Fibroblast of skin of right biceps (primary cell): ENCODE measurements around the gene GALNT6.
A peak's percentile ranks its signal among the peaks of the same experiment; 100 is the strongest.
"Not testable (repeated sequence)": the region's sequence is repeated elsewhere in the genome, so short reads cannot be mapped to it uniquely, and the experiment has no call there.

Experiments
- DNase-seq: peaks from one replicate; pipeline ENCODE4 v3.0.0-alpha.2; 2013

GALNT6 gene

DNA sequence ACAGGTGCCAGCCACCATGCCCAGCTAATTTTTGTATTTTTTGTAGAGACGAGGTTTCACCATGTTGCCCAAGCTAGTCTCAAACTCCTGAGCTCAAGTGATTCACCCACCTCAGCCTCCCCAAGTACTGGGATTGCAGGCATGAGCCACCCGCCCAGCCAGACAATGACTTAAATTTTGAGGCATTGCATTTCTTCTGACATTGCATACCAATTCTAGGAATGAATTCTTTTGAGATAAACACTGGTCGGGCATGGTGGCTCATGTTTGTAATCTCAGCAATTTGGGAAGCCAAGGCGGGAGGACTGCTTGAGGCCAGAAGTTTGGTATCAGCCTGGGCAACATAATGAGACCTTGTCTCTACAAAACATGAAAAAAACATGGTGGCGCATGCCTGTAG is 42.2 kb downstream of the GALNT6 start:
- peak; percentile 52 for DNase-seq

DNA sequence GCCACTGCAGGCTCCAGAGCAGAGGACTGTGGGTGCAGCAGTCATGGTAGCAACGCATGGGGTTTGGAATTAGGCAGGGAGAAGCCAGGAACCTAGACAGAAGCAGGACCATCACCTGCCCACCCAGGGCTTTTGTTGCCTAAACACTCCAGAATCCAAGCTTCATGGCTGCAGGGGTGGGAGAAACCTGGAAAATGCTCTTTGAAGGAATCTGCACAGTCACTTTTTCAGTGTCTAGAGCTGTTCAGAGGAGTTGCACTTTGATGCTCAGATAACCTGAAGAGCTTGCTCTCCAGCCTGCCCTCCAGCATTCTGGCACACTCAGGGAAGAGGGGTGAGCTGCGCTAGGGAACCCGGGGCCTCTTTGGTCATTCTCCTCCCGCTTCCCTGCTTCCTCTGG is 43.1 kb downstream of the GALNT6 start:
- DNase-seq: no peak

DNA sequence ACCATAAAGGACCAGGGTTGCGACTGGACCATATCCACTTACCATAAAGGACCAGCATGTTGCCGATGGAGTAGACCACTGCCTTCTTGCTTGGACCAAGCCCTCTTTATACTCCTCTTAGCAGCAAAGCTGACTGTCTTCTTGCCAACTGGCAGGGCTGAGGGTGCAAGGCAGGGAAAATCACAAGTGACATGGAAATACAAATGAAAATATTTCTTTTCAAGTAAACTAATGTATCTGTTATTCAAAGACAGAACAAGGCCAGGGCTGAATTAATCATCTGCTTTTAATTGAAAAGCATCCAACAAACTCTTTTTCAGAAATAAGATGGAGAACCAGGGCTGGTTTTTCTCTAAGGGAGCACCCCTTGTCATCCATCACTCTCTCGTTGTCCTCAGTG is 44.6 kb downstream of the GALNT6 start, which contains the start of gene CELA1:
TSS of gene CELA1 (minus strand) at position 99 of the 400 bp plus-strand sequence. CDS start at position 58, 41 bp downstream.
- DNase-seq: no peak

DNA sequence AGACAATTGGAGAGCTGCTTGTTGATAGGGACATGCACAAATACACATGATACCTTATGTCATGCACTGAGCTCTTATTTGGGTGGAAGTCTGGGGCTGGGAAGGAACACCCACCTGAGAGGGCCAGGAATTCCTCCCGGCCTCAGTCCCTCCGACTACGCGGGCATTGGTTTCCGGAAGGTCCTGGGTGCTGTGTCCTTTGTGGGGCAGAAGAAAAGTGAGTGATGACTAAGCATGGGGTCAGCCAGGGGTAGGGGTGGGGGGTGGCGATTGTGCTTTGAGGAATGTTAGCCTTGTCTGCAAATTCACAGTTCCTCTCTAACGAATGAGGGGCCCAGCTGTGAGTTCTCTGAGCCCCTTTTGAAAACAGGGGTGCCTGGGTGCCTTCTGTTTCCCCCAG is 45.5 kb downstream of the GALNT6 start:
- peak; percentile 46 for DNase-seq

DNA sequence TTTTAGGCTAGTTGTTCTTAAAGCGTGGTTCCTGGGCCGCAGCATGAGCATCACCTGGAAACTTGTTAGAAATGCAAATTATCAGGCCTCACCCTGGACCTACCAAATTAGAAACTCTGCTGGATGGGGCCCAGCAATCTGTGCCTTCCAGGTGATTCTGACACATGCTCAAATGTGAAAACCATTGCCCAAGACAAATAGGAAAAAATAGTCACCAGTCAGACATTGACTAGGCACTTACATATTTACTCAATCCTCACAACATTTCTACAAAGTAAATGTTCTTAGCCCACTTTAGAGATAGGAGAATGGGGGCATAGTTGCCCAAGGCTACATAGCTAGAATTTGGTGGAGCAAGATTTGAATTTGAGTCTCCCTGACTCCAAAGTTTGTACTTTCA is 48.0 kb downstream of the GALNT6 start:
- DNase-seq: no peak

DNA sequence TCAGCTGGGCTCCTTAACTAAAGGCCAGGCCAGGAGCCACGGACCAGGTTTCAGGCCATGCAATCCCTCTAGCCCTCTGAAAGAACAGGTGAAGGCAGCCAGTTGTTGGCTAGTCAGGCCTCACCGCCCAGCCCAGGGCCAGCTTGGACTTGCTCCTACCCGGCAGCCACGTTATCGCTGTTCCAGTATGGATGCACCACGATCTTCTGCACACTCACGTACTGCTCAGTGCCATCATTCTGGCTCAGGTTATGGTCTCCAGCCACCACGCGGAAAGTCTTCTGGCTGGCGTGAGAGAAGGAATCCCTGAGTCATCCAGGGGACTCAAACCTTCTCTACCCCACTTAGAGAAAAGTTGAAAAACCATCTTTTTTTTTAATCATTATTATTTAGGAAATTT is 48.8 kb downstream of the GALNT6 start:
- DNase-seq: no peak

DNA sequence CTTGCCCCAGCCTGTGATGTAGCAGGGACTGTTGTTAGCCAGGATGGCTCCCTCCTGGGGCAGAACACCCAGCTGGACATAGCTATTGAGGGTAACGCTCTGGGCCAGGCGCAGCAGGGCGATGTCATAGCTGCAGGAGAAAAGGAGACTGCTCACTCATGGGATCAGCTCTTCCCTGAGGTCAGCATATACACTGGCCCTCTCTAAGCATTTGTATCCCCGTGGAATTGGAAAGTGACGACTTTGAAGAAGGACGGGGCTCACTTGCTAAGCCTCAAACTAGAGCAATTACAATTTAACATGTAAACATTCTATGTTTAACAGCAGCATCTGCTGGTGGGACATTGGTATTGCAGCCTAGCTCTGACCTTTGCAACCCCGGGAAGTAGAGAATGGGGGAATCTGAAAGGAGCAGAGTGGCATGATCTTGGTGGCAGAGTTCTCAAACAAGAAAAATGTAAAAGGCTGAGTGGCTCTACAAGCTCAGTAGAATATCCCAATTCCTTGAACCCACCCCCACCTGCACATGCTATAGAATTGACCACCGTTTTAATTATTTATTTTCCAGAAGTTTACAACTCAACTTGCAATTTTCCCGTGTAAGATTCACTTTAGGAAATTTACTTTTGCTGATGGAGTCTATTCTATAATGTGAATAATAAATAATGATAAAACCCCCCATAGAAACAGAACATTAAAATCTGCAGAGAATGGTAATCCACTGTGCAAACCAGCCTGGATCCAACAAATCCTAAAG is 49.8 kb downstream of the GALNT6 start:
- DNase-seq: peak; percentile 67

DNA sequence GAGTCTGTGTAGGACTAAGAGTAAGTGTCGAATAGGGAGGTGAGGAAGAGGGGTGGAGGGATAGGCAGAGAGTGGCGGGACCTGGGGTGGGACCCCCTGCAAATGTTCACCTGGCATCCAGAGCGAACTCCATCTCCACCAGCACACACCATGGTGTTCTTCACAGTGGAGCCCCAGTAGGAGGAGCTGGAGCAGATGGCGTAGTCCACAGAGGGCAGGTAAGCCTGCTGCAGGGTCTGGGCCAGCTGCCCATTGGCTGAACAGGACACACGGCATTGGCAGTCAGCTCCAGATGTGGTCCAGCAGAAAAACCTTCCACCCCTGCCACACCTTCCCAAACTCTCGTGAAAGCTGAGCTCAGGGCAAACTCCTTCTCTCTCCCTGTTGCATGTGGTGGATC is 51.5 kb downstream of the GALNT6 start:
- DNase-seq: no peak

DNA sequence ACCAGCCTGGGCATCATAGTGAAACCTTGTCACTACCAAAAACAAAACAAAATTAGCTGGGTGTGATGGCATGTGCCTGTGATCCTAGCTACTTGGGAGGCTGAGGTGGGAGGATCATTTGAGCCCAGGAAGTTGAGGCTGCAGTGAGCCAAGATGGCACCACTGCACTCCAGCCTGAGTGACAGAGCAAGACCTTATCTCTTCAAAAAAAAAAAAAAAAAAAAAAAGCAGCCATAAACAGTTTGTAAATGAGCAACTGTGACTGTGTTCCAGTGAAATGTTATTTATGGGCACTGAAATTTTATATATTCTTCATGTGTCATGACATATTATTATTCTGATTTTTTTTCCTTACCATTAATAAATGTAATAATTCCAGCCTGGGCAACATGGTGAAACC is 53.9 kb downstream of the GALNT6 start:
- DNase-seq: not testable (repeated sequence)

DNA sequence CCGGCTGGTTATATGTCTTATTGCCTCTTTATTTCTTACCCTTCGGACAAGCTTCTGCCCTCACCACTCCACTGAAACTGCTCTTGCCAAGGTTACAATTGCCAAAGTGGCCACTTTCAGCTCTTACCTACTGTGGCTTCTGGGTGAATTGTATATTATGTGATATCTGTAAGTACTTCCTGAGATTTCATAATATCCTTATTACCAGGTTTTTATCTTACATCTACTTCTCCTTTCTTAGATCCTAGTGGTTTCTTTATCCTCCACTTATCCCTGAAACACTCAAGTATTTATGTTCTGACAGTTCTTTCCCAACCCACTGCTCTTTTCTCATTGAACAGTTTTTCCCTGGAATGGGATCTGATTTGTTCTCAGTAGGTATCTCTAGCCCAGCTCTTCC is 55.3 kb downstream of the GALNT6 start:
- no peak for DNase-seq

DNA sequence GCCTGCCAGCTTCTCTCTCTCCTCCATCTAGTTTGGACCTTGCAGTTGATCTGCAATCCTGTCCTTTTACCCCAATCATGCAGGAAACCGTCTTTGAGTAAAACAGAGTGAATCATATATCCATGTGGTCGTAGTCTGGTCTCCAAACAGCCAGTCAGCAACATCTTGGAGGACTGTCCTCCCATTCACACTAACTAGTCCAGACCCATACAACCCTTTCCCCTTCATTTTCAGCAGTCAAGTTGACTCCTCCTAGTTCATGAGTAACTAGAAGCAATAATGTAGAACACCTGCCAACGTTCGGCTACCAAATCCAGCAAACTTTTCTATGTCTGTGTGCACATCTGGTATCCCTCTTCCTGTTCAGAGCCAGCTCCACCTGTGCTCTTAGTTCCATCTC is 56.4 kb downstream of the GALNT6 start:
- DNase-seq: peak; percentile 38

DNA sequence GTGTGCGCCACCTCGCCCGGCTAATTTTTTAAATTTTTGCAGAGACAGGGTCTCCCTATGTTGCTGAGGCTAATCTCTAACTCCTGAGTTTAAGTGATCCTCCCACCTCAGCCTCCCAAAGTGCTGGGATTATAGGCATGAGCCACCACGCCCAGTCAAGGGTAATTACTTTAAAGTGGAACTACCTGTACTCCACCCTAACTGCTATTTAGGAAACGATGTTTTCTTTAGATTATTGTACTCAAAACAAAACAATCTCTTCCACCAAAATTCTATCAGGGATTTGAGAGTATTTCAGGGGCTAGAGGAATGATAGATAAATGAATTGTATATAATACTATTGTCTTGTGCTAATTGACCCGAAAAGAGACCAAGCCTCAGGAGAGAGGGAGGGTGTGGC is 57.7 kb downstream of the GALNT6 start:
- no peak for DNase-seq

DNA sequence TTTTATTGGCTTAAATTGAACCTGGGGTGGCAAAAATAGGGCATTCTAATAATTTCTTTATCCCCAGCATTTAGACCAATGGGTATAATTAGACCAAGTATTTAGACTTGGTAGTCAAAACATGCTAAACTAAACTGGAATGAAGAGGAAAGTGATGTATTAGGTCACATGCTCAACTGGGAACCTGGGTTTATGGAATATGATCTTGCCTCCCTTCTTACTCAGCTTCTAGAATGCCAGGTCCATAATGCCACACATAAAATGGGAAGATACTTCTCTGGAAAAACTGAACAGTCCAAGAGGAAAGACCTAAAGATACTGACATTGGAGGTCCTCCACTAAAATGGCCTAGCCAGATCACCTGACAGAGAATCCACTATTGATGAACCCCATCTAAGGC is 61.0 kb downstream of the GALNT6 start:
- peak; percentile 13 for DNase-seq

DNA sequence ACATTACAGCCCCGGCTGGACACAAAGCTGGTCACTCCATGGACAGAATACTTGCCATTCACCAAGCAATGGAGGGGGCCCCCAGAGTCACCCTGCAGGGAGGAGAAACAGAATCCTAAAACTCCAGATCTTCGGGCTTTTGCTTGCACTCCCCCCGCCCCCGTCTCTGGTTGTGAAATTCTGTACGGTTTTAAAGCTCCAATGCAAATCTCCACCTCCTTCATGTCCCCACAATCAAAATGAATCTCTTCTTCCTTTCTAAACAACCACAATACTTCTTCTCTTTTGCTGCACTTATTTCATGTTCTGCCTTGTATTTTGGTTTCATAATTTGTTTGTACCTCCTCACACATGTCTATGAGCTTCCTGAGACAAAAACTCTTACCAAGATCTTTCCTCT is 61.5 kb downstream of the GALNT6 start:
- DNase-seq: no peak

DNA sequence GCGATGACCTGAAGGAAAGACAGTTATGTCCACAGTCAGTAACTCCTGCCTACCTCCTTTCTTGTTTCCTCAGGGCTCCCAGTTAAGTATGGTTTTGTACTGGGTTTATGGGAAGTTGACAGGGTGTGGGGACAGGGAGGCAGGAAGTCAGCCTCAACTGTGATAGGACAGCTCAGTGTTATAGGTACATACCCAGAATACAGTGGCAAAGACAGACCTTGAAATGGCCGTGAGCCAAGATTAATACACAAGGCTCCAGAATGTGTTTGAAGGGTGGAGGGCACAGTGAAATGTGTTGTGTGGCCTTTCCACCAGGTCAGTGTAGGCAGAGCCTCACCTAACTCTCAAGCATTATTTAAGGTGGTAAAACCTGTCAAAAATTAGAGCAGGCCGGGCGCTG is 62.6 kb downstream of the GALNT6 start:
- no peak for DNase-seq

DNA sequence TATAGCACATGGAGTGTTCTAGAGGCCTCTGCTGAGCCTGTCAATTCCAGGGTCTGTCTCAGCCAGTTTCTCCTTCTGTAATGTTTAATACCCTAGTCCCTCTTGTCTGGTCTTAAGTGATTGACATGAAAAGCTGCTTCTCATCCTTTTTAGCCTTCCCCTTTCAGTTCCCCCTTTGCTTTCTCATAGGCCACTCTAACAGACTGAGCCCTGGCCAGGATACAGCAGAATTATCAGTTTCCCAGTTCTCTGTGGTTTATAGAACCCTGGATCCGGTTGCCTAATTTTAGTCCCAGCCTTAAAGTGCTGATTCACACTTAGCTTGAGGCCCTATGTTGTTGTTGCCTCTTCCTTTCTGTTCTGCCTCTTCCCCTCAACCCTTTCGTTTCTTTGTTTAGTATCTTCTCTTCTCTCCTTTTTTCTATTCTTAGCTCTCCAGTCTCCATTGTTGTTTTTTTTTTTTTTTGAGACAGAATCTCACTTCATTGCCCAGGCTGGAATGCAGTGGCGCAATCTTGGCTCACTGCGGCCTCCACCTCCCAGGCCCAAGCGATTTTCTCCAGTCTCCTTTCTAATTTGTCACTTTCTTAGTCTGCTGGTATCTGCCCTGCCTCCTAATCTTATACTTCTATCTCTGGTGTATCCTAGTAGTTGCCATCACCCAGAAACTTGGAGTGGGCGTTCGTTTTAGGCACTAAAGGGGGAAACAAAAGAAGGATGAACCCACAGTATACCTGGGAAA is 64.3 kb downstream of the GALNT6 start:
- DNase-seq: peak; percentile 74

DNA sequence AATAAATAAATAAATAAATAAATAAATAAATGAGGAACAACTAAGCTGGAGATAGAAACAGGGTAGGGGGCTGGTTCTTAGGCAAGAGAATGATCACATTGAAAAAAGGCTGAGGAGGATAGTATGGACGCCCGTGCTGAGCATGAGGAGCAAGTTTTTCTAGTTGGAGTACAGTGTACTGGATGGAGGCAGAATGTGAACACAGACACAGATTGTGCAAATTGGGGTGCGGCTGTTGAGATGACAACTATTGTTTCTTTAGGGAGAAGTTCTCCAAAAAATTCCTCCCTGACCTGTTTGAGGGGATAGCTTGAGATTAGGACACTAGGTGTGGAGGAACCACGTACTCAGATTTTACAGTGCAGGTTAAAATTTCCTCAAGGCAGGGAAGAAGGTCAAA is 66.3 kb downstream of the GALNT6 start:
- DNase-seq: no peak

DNA sequence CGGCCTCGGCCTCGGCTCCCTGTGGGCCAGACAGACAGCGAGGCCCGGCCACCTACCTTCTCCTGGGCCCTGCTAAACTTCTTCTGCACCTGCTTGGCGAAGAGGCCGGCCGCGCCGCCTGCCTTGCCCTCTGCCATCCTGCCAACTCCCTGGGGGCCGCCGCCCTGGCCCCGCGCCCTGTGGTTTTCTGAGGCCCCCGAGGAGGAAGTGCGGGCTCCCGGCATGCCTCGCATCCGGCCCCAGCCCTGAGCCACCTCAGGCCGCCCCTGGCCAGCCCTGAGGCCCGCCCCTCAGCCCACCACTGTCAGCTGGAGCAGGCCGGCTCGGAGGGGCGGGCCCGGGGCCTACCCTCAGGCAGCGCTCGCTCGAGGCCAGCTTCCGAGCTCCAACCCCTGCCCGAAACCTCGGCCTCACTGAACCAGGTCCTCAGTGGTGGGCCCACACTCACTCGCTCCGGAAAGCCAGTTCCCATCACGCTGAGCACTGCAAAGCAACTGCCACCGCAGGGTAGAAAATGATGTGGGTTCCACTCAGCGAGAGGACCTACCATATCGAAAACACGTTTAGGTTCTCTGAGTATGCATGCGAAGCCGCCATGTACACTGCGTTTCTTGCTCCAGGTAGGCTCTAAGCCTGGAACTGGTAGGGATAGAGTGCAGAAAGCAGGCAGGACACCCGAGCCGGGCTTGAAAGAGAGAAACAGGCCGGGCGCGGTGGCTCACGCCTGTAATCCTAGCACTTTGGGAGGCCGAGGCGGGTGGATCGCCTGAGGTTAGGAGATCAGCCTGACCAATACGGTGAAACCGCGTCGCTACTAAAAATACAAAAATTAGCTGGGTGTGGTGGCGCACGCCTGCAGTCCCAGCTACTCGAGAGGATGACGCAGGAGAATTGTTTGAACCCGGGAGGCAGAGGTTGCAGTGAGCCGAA is 67.0 kb downstream of the GALNT6 start, which contains the start of gene BIN2:
TSS of gene BIN2 (minus strand) at position 209 of the 930 bp plus-strand sequence. CDS start at position 137, 72 bp downstream.
- DNase-seq: no peak

DNA sequence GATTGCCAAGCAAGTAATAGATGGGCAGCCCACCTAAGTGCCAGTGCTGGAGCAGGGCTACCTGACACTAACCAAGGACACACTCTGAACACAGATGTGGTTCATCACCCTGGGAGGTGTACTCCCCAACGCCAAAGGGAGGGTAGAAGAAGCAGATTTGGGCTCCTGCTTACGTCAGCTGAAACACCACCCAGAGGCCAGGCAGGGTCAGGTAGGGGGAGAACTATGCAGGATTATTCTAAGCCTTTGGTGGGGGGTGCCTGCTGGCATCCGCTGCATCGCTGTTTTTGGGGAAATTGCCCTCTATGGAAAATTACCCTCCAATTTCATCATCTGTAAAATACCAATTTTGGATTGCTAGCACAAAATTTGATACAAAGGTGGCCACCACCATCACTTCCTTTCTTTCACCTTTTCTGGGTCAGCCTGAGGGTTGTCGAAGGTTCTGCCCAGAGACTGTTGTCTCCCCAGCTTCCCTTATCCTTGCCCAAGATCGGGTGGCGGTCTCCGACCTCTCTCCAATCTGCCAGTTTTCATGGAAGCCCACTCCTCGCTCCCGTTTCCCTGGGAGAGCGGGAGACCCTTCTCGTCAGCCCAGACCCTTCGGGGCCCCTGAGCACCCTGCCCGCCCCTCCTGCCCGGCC is 67.8 kb downstream of the GALNT6 start:
- DNase-seq: no peak

DNA sequence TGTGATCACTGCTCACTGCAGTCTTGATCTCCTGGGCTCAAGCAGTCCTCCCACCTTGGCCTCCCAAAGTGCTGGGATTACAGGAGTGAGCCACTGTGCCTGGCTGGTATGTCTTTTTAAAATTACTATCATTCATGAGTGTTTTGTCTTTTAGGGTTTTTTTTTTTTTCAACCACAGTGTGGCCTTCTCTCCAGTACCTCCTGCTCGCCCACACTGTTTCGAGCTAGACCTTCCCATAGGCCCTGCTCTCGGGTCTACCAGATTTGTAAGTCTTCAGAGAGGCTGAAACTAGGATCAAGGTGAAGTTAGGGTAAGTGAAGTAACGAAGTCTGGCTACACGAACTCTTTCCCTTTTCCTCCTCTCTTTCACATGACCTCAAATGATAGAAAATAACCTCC is 68.8 kb downstream of the GALNT6 start:
- no peak for DNase-seq

DNA sequence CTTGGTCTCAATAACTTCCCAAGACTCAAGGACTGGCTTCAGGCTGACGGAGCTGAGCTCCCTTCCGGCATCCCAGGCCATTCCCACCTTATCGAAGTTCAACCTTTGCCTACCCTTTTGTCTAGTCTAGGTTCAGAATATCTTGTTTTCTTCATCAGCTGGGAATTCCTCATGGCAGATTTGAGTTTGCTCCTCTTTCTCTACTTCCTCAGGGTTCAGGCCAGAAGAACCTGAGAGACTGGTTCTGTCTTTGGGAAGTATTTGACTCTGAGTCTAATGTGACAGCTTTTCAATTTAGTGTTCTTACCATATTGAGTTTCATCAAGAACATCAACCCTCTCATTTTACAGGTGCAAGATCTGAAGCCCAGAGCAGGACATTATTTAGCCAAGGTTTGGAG is 69.3 kb downstream of the GALNT6 start:
- no peak for DNase-seq

DNA sequence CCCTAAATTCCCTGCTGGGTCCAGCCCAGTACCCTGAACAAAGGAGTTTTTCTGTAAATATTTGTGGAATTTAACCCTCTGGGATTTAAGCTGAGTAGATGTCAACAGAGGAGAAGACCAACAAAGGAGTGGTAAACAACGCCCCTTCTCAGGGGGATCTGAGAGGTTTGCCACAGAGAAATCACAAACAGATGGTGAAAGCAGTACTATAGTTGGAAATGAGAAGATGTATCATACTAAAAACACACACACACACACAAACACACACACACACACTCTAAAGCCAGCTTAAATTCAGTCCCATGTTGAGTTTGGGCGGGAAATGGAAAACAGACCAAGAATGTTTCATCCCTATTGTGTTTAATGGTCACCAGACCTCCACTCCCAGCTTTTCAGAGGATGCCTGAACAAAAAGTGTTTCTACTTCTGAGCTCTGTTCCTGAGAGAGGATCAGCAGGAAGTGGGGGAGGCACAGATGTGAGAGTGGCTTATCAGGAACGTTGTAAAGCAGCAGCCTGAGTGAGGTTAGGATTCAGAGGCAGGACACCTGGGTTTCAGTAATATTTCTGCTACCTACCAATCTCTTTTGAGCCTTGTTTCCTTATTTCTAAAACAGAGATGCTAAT is 70.4 kb downstream of the GALNT6 start:
- peak; percentile 63 for DNase-seq
